ENCODE results near the gene SCEL. TPM values are rescaled to one million over a fixed set of nuclear protein-coding genes. Genes with fewer than 3 reads are reported as not detected.

Gene SCEL
- total RNA-seq, 1 donor from 2014 or later, result not detected

GRCh38 chr13:77548594-77548993, 13.1 kb downstream of the SCEL start:
- no peak for TF ChIP-seq CTCF (IDR thresholded peaks at IDR 0.05; ENCODE audit: partially characterized antibody, unreplicated experiment)
- Mint-ChIP-seq H3K27me3 (ENCODE audit: unreplicated experiment) (no peaks in the 10 kb centered on the region), H3K36me3 (ENCODE audit: unreplicated experiment) (no peaks in the 10 kb centered on the region), H3K27ac (ENCODE audit: unreplicated experiment) (no peak overlapping the region), H3K4me1 (ENCODE audit: low read depth, unreplicated experiment) (no peaks in the 10 kb centered on the region), H3K4me3 (ENCODE audit: unreplicated experiment) (no peak overlapping the region), H3K9me3 (ENCODE audit: unreplicated experiment) (no peaks in the 10 kb centered on the region)
- no peak for DNase-seq

- no peak for TF ChIP-seq CTCF (IDR thresholded peaks at IDR 0.05; ENCODE audit: partially characterized antibody, unreplicated experiment)
- Mint-ChIP-seq H3K9me3 (ENCODE audit: unreplicated experiment) (no peaks in the 10 kb centered on the region), H3K36me3 (ENCODE audit: unreplicated experiment) (no peaks in the 10 kb centered on the region), H3K27me3 (ENCODE audit: unreplicated experiment) (no peaks in the 10 kb centered on the region), H3K4me1 (ENCODE audit: low read depth, unreplicated experiment) (no peaks in the 10 kb centered on the region), H3K4me3 (ENCODE audit: unreplicated experiment) (no peak overlapping the region), H3K27ac (ENCODE audit: unreplicated experiment) (no peak overlapping the region)
- DNase-seq, result no peak
Measured at GRCh38 chr13:77554069-77554468, 18.6 kb downstream of the SCEL start.

- Mint-ChIP-seq H3K9me3 (ENCODE audit: unreplicated experiment) (no peaks in the 10 kb centered on the region), H3K27ac (ENCODE audit: unreplicated experiment) (no peak overlapping the region), H3K4me3 (ENCODE audit: unreplicated experiment) (no peak overlapping the region), H3K27me3 (ENCODE audit: unreplicated experiment) (no peaks in the 10 kb centered on the region), H3K4me1 (ENCODE audit: low read depth, unreplicated experiment) (no peaks in the 10 kb centered on the region), H3K36me3 (ENCODE audit: unreplicated experiment) (no peaks in the 10 kb centered on the region)
- TF ChIP-seq CTCF (IDR thresholded peaks at IDR 0.05; ENCODE audit: partially characterized antibody, unreplicated experiment), result no peak
- no peak for DNase-seq
Measured at GRCh38 chr13:77555246-77555645, 19.7 kb downstream of the SCEL start.

GRCh38 chr13:77558016-77558415, 22.5 kb downstream of the SCEL start:
- H3K27ac Mint-ChIP-seq (ENCODE audit: unreplicated experiment), result no peak overlapping the region
- peaks cover 5% of the 10 kb centered on the region for H3K4me1 Mint-ChIP-seq (ENCODE audit: low read depth, unreplicated experiment)
- TF ChIP-seq CTCF (IDR thresholded peaks at IDR 0.05; ENCODE audit: partially characterized antibody, unreplicated experiment), result no peak
- peaks cover under 1% of the 10 kb centered on the region for H3K9me3 Mint-ChIP-seq (ENCODE audit: unreplicated experiment)
- H3K27me3 Mint-ChIP-seq (ENCODE audit: unreplicated experiment), result no peaks in the 10 kb centered on the region
- H3K36me3 Mint-ChIP-seq (ENCODE audit: unreplicated experiment), result no peaks in the 10 kb centered on the region
- no peak for DNase-seq
- no peak overlapping the region for H3K4me3 Mint-ChIP-seq (ENCODE audit: unreplicated experiment)

- no peak overlapping the region for H3K4me3 Mint-ChIP-seq (ENCODE audit: unreplicated experiment)
- H3K36me3 Mint-ChIP-seq (ENCODE audit: unreplicated experiment), result no peaks in the 10 kb centered on the region
- no peaks in the 10 kb centered on the region for H3K27me3 Mint-ChIP-seq (ENCODE audit: unreplicated experiment)
- peaks cover 5% of the 10 kb centered on the region for H3K4me1 Mint-ChIP-seq (ENCODE audit: low read depth, unreplicated experiment)
- no peak for DNase-seq
- peaks cover 2% of the 10 kb centered on the region for H3K9me3 Mint-ChIP-seq (ENCODE audit: unreplicated experiment)
- TF ChIP-seq CTCF (IDR thresholded peaks at IDR 0.05; ENCODE audit: partially characterized antibody, unreplicated experiment), result no peak
- no peak overlapping the region for H3K27ac Mint-ChIP-seq (ENCODE audit: unreplicated experiment)
Measured at GRCh38 chr13:77563111-77563510, 27.6 kb downstream of the SCEL start.

Data from glutamatergic neuron (in vitro differentiated cells).